GM12875 (cell line): ENCODE data around the gene SRP68.
"Not testable (repeated sequence)": the region's sequence is repeated elsewhere in the genome, so short reads cannot be mapped to it uniquely, and the experiment has no call there.

Experiments used
- H3K4me3 ChIP-seq: one replicate; pipeline ENCODE4 v1.5.1; 2011; ENCODE audit warnings: low read depth, low read length, control low read depth
- CTCF ChIP-seq: IDR thresholded peaks from 2 replicates; pipeline ENCODE4 v1.5.1; 2011; ENCODE audit warnings: low read depth, mild to moderate bottlenecking, control low read depth, inconsistent platforms, low read length, moderate library complexity, borderline replicate concordance; ENCODE audit not compliant: insufficient read depth

The SRP68 gene

GRCh38 chr17:76048711-76049110 is 23.6 kb downstream of the SRP68 start:
- no peak overlapping the region for H3K4me3 ChIP-seq
- no peak for TF ChIP-seq CTCF

- no peak overlapping the region for H3K4me3 ChIP-seq
- TF ChIP-seq CTCF: no peak
Measured at GRCh38 chr17:76048025-76048605, 24.2 kb downstream of the SRP68 start.

GRCh38 chr17:76046064-76046463 is 26.3 kb downstream of the SRP68 start:
- no peak for TF ChIP-seq CTCF

GRCh38 chr17:76044475-76045007 is 27.8 kb downstream of the SRP68 start:
- not testable (repeated sequence) for H3K4me3 ChIP-seq

More at GRCh38 chr17:76046064-76046463, 26.3 kb downstream of the SRP68 start:
- no peak overlapping the region for H3K4me3 ChIP-seq

GRCh38 chr17:76042868-76043267 is 29.4 kb downstream of the SRP68 start:
- not testable (repeated sequence) for H3K4me3 ChIP-seq

GRCh38 chr17:76040376-76040775 is 31.9 kb downstream of the SRP68 start:
- TF ChIP-seq CTCF: no peak
- H3K4me3 ChIP-seq: no peak overlapping the region

- no peak for TF ChIP-seq CTCF
- no peak overlapping the region for H3K4me3 ChIP-seq
Measured at GRCh38 chr17:76039121-76039520, 33.2 kb downstream of the SRP68 start.

GRCh38 chr17:76038050-76038449 is 34.3 kb downstream of the SRP68 start:
- no peak overlapping the region for H3K4me3 ChIP-seq
- TF ChIP-seq CTCF: no peak
